Measurements from ENCODE around the gene MUC7.

The MUC7 gene

DNA sequence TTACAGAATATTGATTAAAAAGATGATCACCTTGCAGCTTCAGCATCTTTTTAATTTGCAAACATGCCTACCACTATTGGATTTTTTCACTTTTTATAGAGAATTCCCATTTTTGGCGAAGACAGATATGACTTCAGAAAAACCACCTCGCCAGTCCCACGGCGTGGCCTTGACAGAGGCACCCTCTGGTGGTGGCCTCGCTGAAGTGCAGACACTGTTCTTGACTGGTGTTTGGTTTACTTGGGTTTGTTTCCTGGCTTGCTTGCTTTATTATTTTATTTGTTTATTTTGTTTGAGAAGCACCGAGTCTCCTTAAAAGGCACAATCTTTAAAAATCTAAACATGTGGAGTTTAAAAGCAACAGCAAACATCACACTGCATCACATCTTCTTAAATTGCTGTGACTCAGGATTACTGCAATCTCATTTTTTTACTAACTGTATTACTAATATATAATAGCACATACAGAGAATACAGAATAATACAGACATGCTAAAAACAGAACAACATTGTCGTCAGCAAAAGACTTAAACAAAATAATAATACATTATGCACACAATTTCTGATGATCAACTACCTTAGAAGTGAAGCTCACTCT is 33.3 kb downstream of the MUC7 start:
- no peak overlapping the region for H3K4me3 ChIP-seq (ENCODE audit: low read length)
- TF ChIP-seq, protein P1, sequence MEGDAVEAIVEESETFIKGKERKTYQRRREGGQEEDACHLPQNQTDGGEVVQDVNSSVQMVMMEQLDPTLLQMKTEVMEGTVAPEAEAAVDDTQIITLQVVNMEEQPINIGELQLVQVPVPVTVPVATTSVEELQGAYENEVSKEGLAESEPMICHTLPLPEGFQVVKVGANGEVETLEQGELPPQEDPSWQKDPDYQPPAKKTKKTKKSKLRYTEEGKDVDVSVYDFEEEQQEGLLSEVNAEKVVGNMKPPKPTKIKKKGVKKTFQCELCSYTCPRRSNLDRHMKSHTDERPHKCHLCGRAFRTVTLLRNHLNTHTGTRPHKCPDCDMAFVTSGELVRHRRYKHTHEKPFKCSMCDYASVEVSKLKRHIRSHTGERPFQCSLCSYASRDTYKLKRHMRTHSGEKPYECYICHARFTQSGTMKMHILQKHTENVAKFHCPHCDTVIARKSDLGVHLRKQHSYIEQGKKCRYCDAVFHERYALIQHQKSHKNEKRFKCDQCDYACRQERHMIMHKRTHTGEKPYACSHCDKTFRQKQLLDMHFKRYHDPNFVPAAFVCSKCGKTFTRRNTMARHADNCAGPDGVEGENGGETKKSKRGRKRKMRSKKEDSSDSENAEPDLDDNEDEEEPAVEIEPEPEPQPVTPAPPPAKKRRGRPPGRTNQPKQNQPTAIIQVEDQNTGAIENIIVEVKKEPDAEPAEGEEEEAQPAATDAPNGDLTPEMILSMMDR (IDR thresholded peaks at IDR 0.05; ENCODE audit: insufficient read depth, low read depth, low read length, missing control alignments): peak; percentile 99
- DNase-seq (ENCODE audit: low read depth): peak; percentile 62

GRCh38 chr4:70508801-70509200 is 36.8 kb downstream of the MUC7 start:
- H3K4me3 ChIP-seq (ENCODE audit: low read length): no peak overlapping the region
- no peak for DNase-seq (ENCODE audit: low read depth)
- TF ChIP-seq, protein P1 (IDR thresholded peaks at IDR 0.05; ENCODE audit: insufficient read depth, low read depth, low read length, missing control alignments): no peak

DNA sequence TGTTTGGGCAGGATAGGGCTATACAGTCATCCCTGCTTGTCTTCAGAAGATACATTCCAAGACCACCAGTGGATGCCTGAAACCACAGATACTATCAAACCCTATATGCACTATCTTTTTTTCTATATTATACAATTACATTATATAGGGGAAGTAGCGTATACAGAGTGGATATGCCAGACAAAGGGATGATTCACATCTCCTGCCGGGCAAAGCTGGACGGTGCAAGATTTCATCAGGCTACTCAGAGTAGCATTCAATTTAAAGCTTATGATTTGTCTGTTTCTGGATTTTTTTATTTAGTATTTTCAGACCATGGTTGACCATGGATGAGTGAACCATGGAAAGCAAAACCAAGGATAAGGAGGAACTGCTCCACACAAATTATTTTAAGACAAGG is 39.4 kb downstream of the MUC7 start:
- TF ChIP-seq, protein P1 (IDR thresholded peaks at IDR 0.05; ENCODE audit: insufficient read depth, low read depth, low read length, missing control alignments): peak; percentile 41
- peak; percentile 67 for DNase-seq (ENCODE audit: low read depth)
- no peak overlapping the region for H3K4me3 ChIP-seq (ENCODE audit: low read length)

- H3K4me3 ChIP-seq (ENCODE audit: low read length): no peak overlapping the region
- TF ChIP-seq, protein P1 (IDR thresholded peaks at IDR 0.05; ENCODE audit: insufficient read depth, low read depth, low read length, missing control alignments): no peak
- peak; percentile 96 for DNase-seq (ENCODE audit: low read depth)
Measured at GRCh38 chr4:70515367-70516250, 43.6 kb downstream of the MUC7 start.

GRCh38 chr4:70518269-70518668 is 46.3 kb downstream of the MUC7 start, which contains the start of gene AMTN:
Gene AMTN, plus strand, starts transcription at chr4:70518569. Its CDS starts 209 bp downstream, at chr4:70518778.
- no peak within 1 kb of the TSS for H3K4me3 ChIP-seq (ENCODE audit: low read length)
- TF ChIP-seq, protein P1 (IDR thresholded peaks at IDR 0.05; ENCODE audit: insufficient read depth, low read depth, low read length, missing control alignments): no peak
- DNase-seq (ENCODE audit: low read depth): no peak

DNA sequence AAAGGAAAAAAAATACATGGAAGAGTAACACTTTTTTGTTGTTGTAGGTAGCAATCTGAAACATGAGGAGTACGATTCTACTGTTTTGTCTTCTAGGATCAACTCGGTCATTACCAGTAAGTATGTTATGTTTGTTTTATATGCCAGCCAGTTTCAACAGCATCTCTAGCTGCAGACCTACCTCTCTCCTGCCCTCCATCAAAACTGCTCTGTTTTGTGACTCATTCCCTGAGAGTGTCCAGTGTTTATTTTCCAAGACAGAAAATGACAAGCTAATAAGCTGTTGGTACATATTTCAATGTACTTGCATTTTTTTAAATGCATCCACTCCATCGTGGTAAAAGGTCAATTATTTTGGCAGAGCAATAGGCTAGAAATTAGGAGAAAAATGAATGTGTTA is 46.7 kb downstream of the MUC7 start:
- no peak overlapping the region for H3K4me3 ChIP-seq (ENCODE audit: low read length)
- DNase-seq (ENCODE audit: low read depth): peak; percentile 81
- TF ChIP-seq, protein P1 (IDR thresholded peaks at IDR 0.05; ENCODE audit: insufficient read depth, low read depth, low read length, missing control alignments): no peak

All from epithelial cell of esophagus (primary cell).